HG02678 (cell line): ENCODE measurements around the gene BLVRB.
"Not testable (repeated sequence)": the region's sequence is repeated elsewhere in the genome, so short reads cannot be mapped to it uniquely, and the experiment has no call there.

Experiments used
- ATAC-seq: cut with Tn5 transposase; IDR thresholded peaks from one replicate; pipeline ENCODE4 v1.9.1; 2021; ENCODE audit warnings: mild to moderate bottlenecking, moderate library complexity; ENCODE audit not compliant: unreplicated experiment

The BLVRB gene

GRCh38 chr19:40492274-40492673 lies 26.7 kb upstream of the BLVRB start:
- no peak for ATAC-seq

GRCh38 chr19:40489882-40490230 lies 24.3 kb upstream of the BLVRB start:
- no peak for ATAC-seq

GRCh38 chr19:40486017-40486416 lies 20.5 kb upstream of the BLVRB start:
- ATAC-seq, result no peak

- ATAC-seq, result not testable (repeated sequence)
Measured at GRCh38 chr19:40475878-40476644, 10.5 kb upstream of the BLVRB start.

GRCh38 chr19:40474737-40475136 lies 9.2 kb upstream of the BLVRB start:
- ATAC-seq, result no peak

- ATAC-seq, result no peak
Measured at GRCh38 chr19:40472516-40472915, 7.0 kb upstream of the BLVRB start.

GRCh38 chr19:40471111-40471510 lies 5.6 kb upstream of the BLVRB start:
- no peak for ATAC-seq

GRCh38 chr19:40469011-40469410 lies 3.5 kb upstream of the BLVRB start:
- ATAC-seq, result no peak

GRCh38 chr19:40466985-40467734 lies 1.6 kb upstream of the BLVRB start, which contains the start of gene SPTBN4:
Gene SPTBN4 (plus strand): TSS chr19:40467001. CDS start chr19:40472622, 5,621 bp downstream.
- ATAC-seq, result no peak

GRCh38 chr19:40466219-40466984 lies 857 bp upstream of the BLVRB start:
- ATAC-seq, result peak; percentile 14

GRCh38 chr19:40465025-40465556 lies 454 bp downstream of the BLVRB start:
- ATAC-seq, result no peak

- no peak for ATAC-seq
Measured at GRCh38 chr19:40464059-40465024, 1.2 kb downstream of the BLVRB start.

GRCh38 chr19:40463587-40464037 lies 1.9 kb downstream of the BLVRB start:
- not testable (repeated sequence) for ATAC-seq

- no peak for ATAC-seq
Measured at GRCh38 chr19:40461669-40462221, 3.8 kb downstream of the BLVRB start.

- ATAC-seq, result no peak
Measured at GRCh38 chr19:40460185-40460584, 5.4 kb downstream of the BLVRB start.

GRCh38 chr19:40458597-40458974 lies 7.0 kb downstream of the BLVRB start:
- no peak for ATAC-seq

- no peak for ATAC-seq
Measured at GRCh38 chr19:40457953-40458596, 7.5 kb downstream of the BLVRB start.

- ATAC-seq, result no peak
Measured at GRCh38 chr19:40457048-40457447, 8.5 kb downstream of the BLVRB start.

- not testable (repeated sequence) for ATAC-seq
Measured at GRCh38 chr19:40453943-40454342, 11.6 kb downstream of the BLVRB start.
